Left colon (tissue), 2 donors: Measurements from ENCODE around the gene CRNN. TPM values are rescaled to one million over a fixed set of nuclear protein-coding genes. Genes with fewer than 3 reads are reported as not detected.
A peak's percentile ranks its signal among the peaks of the same experiment; 100 is the strongest.

ENCODE experiments used
- ATAC-seq: fragments of 200-7000 bp; cut with Tn5 transposase; one replicate; pipeline ENCODE4 v1.9.1; 2020; ENCODE audit warnings: mild to moderate bottlenecking, moderate library complexity
- DNase-seq, 2 donors: peaks; one replicate each; pipeline ENCODE4 v3.0.0-alpha.2; 2020
- intact Hi-C, 2 donors: fragments of 100-400 bp; cut with DNase I in 1 of 2; cut with micrococcal nuclease in 1 of 2; formaldehyde crosslinking; loops; one replicate each; pipeline versions ENCODE4 v1.11.2 to v1.14.0; 2022; cut with DNase I, micrococcal nuclease
- long read RNA-seq: library from polyadenylated mRNA; unstranded; transcript quantifications from one replicate; pipeline ENCODE4 v2.0.0, GENCODE V29; 2021
- total RNA-seq, 2 donors: library from RNA; stranded (reverse); fragmentation: NEBNext Ultra II Directional; extraction: Animal tissue kit (Norgen Biotek cat#: 25700); gene quantifications; one replicate each; pipeline ENCODE4 v1.2.1, GENCODE V29; 2021
- donor health status: DM: no; HTN: no; CAD: no.
- donor health status: DM: yes; HTN: yes; CAD: no.

The CRNN gene
- not detected for total RNA-seq
- long read RNA-seq = 0 reads

DNA sequence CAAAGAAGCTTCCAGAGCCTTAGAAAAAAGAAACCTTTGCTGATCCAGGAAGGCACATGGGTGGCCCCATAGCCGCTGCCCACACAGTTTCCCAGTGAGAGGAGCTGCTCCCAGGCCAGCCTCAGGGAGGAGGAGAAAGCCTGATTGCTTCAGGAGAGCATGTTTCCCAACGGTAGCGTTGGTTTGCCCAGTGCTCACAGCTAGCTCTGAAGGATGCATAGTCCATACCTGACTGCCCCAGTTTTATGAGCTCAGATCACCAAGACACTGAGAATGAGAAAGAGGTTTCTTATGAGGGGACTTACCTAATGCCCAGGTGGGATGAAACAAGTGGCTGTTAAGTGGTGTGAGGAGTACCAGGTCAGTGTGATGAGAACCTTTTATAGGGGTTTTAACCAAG is at the start of gene CRNN:
Gene CRNN, minus strand, starts transcription at position 355 of the 400 bp plus-strand sequence. CDS start 2,030 bp downstream, outside the sequence.
- intact Hi-C loops = no loop called here
- no peak for DNase-seq
- ATAC-seq = no peak

DNA sequence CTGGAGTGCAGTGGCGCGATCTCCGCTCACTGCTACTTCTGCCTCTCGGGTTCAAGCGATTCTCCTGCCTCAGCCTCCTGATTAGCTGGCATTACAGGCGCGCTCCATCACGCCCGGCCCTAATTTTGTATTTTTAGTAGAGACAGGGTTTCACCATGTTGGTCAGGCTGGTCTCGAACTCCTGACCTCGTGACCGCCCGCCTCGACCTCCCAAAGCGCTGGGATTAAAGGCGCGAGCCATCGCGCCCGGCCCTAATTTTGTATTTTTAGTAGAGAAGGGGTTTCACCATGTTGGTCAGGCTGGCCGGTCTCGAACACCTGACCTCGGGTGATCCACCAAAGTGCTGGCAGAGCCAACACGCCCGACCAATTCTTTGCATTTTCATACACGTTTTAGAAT is 48.6 kb upstream of the CRNN start:
- DNase-seq = no peak
- ATAC-seq = no peak
- intact Hi-C loops = no loop called here

DNA sequence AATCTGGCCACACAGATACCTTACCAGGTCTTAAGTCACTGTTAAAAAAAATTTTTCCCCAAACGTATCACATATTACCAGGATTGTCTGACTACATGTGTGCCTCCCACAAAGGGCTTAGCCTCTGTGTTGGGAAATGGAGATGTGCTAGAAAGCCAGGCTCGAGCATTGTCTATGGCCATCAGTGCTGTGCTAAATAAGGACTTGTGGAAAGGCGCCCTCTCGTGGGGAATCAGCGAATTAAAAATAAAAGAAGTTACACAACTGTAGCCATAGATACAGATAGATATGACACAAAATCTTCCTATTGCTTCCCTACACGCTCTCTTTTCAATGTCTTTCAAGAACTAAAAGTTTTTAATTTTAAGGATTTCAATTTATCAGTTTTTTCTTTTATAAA is 47.5 kb upstream of the CRNN start:
- peak; percentile 76 for ATAC-seq
- DNase-seq = peak; percentile 36 to 46
- intact Hi-C loops = no loop called here

DNA sequence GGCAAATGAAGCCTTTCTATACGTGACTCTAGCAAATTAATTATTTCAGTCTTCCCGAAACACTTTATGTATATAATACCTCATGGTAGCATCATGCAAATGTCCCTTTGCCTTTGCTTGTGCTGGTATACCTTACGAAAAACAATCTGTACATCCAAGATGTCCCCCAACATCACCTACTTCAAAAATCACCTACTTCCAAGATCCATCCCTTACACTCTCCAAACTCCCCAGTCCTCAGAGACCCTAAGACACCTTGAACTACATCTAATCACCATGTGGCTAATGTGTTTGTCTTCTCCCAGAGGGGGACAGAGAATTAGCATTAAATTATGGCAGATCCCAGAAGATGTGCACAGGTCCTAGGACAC is 46.5 kb upstream of the CRNN start:
- DNase-seq (no peak), ATAC-seq (no peak)
- intact Hi-C loops = no loop called here

DNA sequence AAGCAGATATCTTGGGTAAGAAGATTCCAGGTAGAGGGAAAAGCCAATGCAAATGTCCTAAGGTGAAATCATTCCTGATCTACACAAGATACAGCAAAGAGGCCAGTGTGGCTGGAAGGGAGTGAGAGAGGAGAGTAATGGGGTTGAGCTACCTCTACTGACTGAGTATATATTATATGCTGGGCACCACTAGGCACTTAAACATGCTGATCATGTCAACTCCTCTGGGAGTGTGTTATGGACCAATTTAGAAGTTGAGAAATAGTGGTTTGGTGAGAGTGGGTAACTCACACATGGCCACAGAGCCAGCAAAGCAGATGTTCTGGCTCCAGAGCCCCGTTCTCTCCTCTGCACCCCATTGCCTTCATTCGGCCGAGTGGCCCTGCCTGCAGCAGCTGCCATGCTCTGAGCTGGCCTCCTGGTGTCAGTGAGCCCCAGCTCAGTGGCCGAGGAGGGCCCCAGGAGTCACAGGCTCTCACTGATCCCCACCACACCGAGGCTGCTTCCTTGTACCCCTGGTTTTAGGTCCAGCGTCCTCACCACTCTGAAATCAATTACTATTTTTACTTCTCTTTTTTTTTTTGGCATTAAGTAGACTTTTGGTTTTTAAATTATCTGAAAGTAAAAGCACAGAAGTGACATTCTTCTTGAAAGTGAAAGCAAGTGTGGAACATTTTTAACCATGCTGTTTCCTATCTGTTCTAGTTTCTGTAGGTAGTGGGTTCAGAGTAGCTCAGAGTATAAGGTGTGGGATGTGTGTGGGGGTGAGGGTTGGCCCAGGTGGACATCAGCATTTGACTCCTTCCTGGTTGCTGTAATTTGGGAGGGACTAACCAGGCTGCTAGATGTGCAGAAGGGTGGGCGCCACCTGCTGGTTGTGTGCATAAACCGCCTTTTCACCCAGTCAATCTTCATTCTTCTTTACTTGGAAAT is 45.8 kb upstream of the CRNN start:
- DNase-seq (peak; percentile 55 to 77), ATAC-seq (peak; percentile 77)
- intact Hi-C loops = loop anchor here (5.0 to 10.0 kb wide), 2 partner anchors 268 to 275 kb away; no protein-coding TSS in a partner anchor

DNA sequence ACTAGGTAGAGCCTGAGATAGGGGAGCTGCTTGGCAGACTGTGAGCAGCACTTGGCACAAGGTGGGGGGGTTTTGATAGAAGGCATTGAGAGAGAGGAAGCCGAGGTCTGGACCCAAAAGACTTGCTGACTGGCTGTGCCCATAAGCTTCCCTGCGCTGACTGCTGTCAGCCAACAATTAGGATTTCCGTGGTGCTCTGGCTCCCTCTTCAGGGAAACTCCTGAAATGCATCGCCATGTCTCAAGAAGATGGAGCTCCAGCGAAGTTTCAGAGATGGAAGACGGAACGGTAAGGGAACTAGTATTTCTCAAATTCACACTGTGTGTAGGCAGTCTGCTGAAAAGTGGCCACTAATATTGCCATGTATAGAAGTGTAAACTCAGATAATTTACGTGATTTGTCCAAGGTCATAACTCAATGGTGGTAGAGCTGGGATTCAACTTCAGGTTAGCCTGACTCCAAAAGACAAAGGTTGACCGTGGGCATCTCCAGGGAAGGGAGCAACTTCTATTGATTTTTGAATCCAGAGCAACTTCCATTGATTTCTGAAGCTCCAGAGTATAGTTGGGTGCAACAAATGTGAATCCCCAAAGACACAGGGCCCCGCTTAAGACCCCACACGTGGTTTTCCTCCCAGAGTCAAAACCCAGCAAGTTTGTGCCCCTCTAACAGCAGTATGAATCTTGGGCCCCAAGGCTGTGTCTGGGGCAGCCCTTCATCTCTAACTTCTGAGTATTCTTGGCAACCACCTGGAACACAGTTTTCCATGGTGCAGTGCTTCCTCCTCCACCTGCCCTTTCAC is 44.5 kb upstream of the CRNN start:
- peak; percentile 42 to 83 for DNase-seq
- intact Hi-C loops = loop anchor here (5.0 to 10.0 kb wide), 2 partner anchors 266 to 274 kb away; no protein-coding TSS in a partner anchor
- peak; percentile 79 for ATAC-seq

DNA sequence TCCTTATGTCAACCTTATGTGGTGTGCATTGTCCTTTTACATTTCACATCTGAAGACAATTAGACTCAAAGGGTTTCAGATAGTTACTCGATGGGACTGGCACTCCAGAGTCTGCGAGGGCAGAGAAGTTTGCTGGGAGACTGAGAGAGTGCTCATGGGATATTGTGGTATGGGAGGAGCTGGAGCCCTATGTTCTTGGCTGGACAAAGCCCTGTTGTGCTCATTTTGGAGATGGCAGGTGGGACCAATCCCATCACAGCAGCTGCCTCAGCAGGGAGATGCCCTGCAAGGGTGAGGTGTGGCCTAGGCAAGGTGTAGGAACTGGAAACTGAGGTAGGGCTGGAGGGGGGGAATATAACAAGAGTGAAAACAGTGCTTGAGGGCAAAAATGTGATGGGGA is 43.5 kb upstream of the CRNN start:
- no peak for ATAC-seq
- DNase-seq = no peak
- intact Hi-C loops = loop anchor here (5.0 to 10.0 kb wide), 2 partner anchors 265 to 273 kb away; no protein-coding TSS in a partner anchor

DNA sequence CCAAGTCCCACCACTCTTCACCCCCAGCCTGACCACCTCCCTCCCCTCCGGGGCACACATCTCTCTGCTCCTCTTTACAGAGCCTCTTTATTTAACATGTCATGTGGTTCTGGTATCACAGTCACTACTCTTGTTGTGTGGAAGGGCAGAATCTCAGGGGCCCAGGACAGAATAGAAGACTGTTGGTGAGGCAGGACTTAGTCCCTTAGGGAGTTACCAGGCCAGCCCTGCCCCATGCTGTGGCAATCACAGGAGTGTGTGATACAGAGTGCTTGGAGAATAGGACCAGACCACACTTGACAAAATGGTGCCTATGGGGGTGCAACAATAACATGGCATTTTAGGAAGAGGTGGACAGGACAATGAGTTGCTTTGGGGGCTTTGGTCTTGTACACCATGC is 43.0 kb upstream of the CRNN start:
- DNase-seq = no peak
- ATAC-seq = no peak
- intact Hi-C loops = loop anchor here (5.0 to 10.0 kb wide), 2 partner anchors 265 to 272 kb away; no protein-coding TSS in a partner anchor

DNA sequence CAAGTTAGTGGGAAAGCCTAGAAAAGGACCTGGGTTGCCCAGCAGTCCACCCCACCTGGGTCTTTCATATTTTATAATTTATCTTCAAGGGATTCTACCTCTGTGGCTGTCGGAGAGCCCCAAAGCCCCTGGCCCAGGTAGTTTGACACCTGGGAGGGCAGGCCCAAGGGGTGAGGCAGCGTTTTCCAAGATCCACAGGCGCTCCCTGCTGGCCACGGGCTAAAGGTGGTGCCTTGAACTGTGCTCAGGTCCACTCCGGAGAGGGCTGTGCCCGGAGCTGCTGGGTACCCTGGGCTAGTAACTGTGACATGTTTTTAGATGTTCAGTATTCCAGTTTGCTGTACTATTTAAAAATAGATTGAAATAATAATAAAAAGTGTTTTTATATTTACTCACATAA is 37.2 kb upstream of the CRNN start:
- ATAC-seq = no peak
- no peak for DNase-seq
- intact Hi-C loops = loop anchor here (5.0 to 10.0 kb wide), 2 partner anchors 266 to 394 kb away; no protein-coding TSS in a partner anchor

DNA sequence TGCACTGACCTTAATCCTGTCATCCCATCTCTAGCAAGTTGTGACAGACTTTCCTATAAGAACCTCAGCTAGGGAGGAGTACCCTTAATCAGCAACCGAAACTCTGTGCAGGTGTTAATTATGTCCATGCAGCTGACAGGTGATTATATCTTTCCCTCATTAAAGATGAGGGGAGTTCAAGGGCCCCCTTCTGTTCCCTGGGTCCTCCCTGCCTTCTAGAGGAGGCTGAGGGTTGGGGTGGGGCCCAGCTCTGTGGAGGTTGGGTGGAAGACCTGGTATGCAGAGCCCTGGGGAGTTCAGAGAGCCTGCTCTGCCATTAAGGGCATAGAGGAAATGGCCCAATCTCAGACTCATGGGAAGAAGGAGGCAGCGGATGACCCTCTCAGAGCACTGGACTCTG is 35.6 kb upstream of the CRNN start:
- intact Hi-C loops = loop anchor here (5.0 to 10.0 kb wide), 2 partner anchors 265 to 392 kb away; no protein-coding TSS in a partner anchor
- no peak for ATAC-seq

DNA sequence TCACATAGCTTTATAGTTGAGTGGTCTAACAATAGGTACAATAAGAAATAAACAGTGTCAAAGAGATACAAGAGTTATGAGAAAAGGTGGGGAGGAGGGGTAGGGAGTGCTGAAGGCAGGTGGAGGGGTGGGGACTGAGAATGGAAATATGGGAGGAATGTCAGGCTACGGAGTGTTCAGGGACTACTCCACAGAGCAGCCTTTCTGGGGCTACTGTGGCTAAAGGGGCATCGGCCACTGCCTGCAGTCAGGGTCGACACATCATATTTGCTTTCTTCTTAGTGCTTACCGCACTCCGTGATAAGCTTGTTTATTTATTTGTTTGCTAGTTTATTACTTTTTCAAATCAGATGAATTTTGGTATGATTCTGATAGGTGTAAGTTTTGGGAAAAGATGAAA is 34.4 kb upstream of the CRNN start:
- no peak for ATAC-seq
- intact Hi-C loops = no loop called here
- no peak for DNase-seq

More for the DNA sequence above, 35.6 kb upstream of the CRNN start:
- DNase-seq = no peak

DNA sequence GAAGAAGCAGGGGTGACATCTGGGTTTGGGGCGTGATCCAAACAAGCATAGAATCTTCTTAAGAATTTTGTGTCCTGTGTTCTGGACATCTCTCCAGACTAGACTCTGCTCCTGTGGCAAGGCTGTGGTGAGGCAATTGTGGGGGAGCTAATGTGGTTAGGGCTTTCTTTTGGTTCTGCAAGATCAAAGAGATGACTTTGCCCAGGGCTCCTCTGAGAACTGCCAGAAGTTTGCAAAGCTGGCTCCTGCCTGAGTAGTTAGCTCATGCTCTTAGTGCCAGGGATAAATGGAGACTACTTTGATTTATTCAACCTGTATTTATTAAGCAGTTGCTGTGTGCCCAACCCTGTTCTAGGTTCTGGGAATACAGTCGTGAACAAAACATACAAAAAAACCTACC is 34.0 kb upstream of the CRNN start:
- DNase-seq (peak in 1 of 2 donors; percentile 47), ATAC-seq (no peak)
- intact Hi-C loops = no loop called here

DNA sequence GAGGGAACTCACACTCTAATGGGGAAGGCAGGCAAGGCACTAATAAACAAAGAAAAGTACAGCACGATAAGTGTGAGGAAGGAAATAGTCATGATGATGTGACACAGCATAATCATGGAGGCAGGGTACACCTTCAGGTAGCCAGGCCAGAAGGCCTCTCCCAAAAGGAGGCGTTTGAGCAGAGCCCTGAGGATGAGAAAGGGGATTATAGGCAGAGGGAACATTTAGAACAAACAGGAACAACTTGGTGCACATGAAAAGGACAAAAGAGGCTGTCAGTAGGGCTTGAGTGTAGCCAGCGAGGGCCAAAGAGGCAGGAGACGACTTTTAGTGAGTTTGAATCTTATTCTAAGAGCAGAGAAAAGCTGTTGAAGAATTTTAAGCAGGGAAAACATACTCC is 33.4 kb upstream of the CRNN start:
- ATAC-seq (no peak), DNase-seq (no peak)

DNA sequence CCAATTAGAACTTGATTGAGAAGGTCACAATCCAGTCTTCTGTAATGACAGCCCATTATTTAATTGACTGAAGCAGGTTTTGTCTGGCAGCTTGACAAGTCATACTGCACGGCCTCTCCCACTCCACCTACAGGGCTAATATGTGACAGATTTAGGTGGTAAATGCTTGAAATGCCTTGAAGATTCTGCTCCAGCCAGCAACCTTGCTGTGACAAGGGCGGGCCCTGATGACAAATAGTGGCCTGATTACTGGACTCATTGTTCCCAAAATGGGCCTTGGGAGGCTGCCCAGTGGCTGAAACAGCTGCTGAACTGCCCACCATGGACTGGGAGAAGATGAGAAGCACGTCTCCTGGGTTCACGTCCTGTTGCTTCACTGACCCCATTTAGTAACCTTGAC is 30.0 kb upstream of the CRNN start:
- intact Hi-C loops = no loop called here
- DNase-seq (no peak), ATAC-seq (no peak)

More for the DNA sequence above, 33.4 kb upstream of the CRNN start:
- intact Hi-C loops = no loop called here

DNA sequence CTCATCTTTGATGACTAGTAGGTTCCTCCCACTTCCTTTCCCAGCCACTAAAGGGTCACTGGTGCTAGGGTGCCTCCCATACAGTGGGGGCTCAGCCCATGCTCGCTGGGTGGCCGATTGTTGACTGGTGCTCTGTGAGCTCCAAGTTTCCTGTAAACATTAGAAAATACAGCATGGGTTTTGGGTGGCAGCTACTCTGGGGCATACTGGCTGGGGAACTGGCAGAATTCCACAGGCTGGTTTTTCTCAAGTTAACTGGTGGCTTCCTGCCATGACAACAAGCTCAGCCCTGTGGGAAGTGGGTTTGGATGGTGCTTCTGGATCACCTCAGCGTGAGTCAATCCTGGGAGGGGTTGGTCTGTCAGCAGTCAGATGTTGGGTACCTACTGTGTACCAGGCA is 28.7 kb upstream of the CRNN start:
- no peak for ATAC-seq
- intact Hi-C loops = no loop called here
- DNase-seq = peak in 1 of 2 donors; percentile 49

DNA sequence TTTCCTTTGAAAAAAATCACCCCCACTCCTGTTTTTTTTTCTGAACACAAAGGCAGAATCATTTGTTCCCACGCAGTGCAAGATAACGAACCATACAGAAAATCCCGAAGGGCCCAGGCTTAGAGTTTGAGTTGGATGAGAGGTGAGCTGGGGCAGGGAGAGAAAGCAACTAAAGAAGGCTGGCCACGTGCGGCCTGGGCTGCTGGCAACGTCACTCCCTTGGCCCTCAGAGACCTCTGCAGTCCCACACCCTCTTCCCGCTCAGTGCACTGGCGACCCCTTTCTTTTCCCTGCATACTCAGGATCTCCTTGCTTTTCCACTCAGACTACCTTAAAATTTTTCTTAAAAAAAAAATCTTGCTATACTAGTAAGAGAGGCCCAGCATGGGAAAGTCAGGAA is 28.2 kb upstream of the CRNN start:
- no peak for ATAC-seq
- DNase-seq = no peak

DNA sequence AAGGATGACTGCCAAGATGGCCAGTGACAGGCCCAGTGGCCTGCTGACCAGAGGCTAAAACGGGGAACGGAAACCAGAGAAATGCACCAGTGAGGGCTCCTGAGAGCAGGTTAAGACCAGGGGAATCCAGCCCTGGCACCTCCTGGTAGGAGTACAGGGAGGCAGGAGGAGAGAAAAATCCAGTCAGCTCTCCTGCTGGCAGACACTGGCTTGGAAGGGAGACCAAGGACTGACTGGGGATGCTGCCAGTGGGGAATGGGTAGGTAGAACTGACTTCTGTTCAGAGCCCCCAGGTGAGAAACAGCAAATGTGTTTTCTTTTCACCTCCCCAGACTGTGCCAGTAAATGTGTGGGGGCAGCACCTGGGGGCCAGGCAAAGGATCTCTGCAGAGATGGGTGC is 27.7 kb upstream of the CRNN start:
- intact Hi-C loops = no loop called here
- ATAC-seq (no peak), DNase-seq (no peak)

More for the DNA sequence above, 28.2 kb upstream of the CRNN start:
- intact Hi-C loops = no loop called here

DNA sequence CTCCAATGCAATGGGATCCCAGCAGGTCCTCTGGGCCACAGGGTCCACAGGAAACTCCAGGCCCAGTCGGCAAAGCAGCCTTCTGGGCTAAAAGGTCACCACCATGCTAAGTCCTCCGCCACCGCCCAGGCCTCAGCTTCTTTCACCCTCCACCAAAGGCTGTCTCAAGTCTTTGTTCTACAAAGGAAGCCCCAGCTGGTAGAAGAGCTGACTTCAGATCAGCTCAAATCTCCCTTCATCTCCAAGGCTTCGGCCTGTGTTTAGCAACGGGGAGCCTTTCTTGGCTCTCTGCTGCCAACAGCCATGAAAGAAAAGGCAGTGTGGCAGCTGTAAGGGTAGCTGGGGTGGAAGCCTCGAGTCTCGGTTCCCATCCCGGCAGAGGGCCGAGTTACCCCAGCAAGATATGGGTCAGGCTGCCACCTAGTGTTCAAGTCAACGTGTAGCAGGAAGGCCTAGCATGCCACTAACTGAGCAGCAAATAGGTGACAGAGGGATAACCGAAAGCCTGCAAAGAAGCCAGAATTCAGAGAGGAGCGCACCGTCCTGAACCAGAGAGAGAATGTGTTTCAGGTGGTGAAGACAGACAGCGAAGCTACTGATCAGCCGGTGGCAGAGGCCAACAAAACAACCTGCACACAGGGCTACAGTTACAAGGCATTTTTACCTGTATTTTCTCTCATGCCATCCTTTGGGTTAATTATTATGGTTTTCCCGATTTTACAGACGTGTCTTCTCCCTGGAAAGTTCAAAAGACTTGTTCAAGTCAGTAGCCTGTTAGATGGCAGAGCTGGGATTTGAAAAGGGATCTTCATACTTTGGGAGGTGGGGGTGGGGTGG is 26.8 kb upstream of the CRNN start:
- ATAC-seq = peak; percentile 86
- DNase-seq = peak; percentile 58 to 64
- intact Hi-C loops = no loop called here
